ENCODE results near the gene LRIG3. TPM values are rescaled to one million over a fixed set of nuclear protein-coding genes. Genes with fewer than 3 reads are reported as not detected.

Gene LRIG3
- total and polyA plus RNA-seq, 2 of the 4 experiments (the other 2 are of a cell fraction), result 26.4 to 71.2 TPM

DNA sequence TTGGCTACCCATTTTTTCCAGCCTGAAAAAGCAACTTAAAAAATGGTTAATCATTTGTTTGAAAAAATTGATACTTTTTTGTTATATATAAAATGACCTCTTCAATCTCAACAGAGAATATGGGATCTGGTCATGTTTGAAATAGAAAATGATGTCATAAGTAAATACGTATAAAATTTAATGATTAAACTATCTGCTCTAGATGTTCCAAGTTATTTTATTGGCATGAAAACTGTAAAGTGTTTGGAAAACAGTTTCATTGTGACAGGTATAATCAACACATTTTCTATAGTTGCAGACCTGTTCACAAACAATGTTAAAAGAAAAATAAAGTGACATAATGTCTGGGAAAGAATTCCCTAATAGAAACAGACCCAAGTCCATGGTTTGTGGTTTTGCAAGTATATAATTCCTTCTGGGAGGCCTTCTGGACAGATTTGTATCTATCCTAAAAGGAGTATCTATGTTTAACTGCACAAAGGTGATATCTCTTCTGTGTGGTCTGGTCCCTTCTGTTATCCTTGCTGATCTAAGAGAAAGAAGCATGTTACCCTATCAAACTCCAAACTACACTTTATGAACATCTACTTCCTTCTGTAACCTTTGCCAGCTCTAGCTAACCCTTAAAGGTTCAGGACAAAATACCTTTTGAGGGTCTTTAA lies 39.5 kb upstream of the LRIG3 start:
- H4K91ac ChIP-seq (ENCODE audit: insufficient read depth, low read depth, low read length), result no peak overlapping the region
- no peaks in the 10 kb centered on the region for H3K27me3 ChIP-seq (ENCODE audit: control insufficient read depth, insufficient read depth, low read length)
- TF ChIP-seq SMC3 (IDR thresholded peaks at IDR 0.05; ENCODE audit: low read depth, low read length), result no peak
- TF ChIP-seq CHD1 (IDR thresholded peaks at IDR 0.05; ENCODE audit: low read depth, low read length), result no peak
- TF ChIP-seq FOS (IDR thresholded peaks at IDR 0.05; ENCODE audit: low read depth, low read length), result no peak
- no peak for TF ChIP-seq MXI1 (IDR thresholded peaks at IDR 0.05; ENCODE audit: borderline replicate concordance, low read depth, low read length)
- no peak for TF ChIP-seq POLR2A (IDR thresholded peaks at IDR 0.05; ENCODE audit: low read depth, low read length)
- TF ChIP-seq RCOR1 (IDR thresholded peaks at IDR 0.05; ENCODE audit: insufficient replicate concordance, low read length), result no peak
- TF ChIP-seq RFX5 (IDR thresholded peaks at IDR 0.05; ENCODE audit: low read depth, low read length), result no peak
- TF ChIP-seq ELK1 (IDR thresholded peaks at IDR 0.05; ENCODE audit: borderline replicate concordance, low read depth, low read length), result no peak
- TF ChIP-seq, protein P1, sequence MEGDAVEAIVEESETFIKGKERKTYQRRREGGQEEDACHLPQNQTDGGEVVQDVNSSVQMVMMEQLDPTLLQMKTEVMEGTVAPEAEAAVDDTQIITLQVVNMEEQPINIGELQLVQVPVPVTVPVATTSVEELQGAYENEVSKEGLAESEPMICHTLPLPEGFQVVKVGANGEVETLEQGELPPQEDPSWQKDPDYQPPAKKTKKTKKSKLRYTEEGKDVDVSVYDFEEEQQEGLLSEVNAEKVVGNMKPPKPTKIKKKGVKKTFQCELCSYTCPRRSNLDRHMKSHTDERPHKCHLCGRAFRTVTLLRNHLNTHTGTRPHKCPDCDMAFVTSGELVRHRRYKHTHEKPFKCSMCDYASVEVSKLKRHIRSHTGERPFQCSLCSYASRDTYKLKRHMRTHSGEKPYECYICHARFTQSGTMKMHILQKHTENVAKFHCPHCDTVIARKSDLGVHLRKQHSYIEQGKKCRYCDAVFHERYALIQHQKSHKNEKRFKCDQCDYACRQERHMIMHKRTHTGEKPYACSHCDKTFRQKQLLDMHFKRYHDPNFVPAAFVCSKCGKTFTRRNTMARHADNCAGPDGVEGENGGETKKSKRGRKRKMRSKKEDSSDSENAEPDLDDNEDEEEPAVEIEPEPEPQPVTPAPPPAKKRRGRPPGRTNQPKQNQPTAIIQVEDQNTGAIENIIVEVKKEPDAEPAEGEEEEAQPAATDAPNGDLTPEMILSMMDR (conservative IDR thresholded peaks at IDR 0.05; ENCODE audit: low read depth, low read length), result no peak
- no peak for TF ChIP-seq MAZ (IDR thresholded peaks at IDR 0.05; ENCODE audit: borderline replicate concordance, low read depth, low read length)
- TF ChIP-seq RAD21 (IDR thresholded peaks at IDR 0.05; ENCODE audit: low read length), result no peak
- no peak for TF ChIP-seq BHLHE40 (IDR thresholded peaks at IDR 0.05; ENCODE audit: low read depth, low read length)
- H4K8ac ChIP-seq (ENCODE audit: low read depth in 2 of 2, low read length in 2 of 2), result no peak overlapping the region
- no peak overlapping the region for H3K27ac ChIP-seq (ENCODE audit: insufficient read depth, low read length)
- no peak for ATAC-seq (ENCODE audit: low read depth)
- H3K4me2 ChIP-seq (ENCODE audit: low read depth, low read length), result peak overlapping the region; percentile 28; the same call in 1 of the 2 replicates
- no peaks in the 10 kb centered on the region for H3K9me3 ChIP-seq (ENCODE audit: control insufficient read depth, insufficient read depth, low read length)
- WGBS, 2 experiments (ENCODE audit: extremely low coverage in 2 of 2, insufficient read length in 1 of 2), result no CpG with 5 or more reads among the region's 1 CpG
- in situ Hi-C loops (cut with MboI; ENCODE audit: low sequenced_read_pairs), result no loop called here
- intact Hi-C loops (cut with micrococcal nuclease), result no loop called here
- no peak overlapping the region for H2AFZ ChIP-seq (replicated peaks; ENCODE audit: low read length, poor library complexity)
- H2BK120ac ChIP-seq (ENCODE audit: low read depth, low read length), result peak overlapping the region; percentile 10; the same call in 1 of the 2 replicates
- H3K9me1 ChIP-seq (ENCODE audit: insufficient read depth, low read length), result no peaks in the 10 kb centered on the region
- 0 out of 2 replicates have a peak overlapping the region, but pooled peaks have one; percentile 39 for H2AK5ac ChIP-seq (ENCODE audit: low read depth, low read length)
- H2BK20ac ChIP-seq (ENCODE audit: low read depth, low read length), result peak overlapping the region; percentile 59
- H3K23ac ChIP-seq (ENCODE audit: low read depth, low read length), result no peak overlapping the region
- H3K36me3 ChIP-seq (ENCODE audit: control insufficient read depth, insufficient read depth, low read length), result no peaks in the 10 kb centered on the region
- no peak overlapping the region for H4K5ac ChIP-seq (ENCODE audit: low read depth, low read length)
- H3K18ac ChIP-seq (ENCODE audit: low read depth, low read length), result no peak overlapping the region
- H3K14ac ChIP-seq (replicated peaks; ENCODE audit: low read depth, low read length), result no peak overlapping the region
- no peak overlapping the region for H2BK15ac ChIP-seq (ENCODE audit: low read depth, low read length)
- ChIA-PET CTCF (interaction anchor here (1.3 kb wide), 1 partner anchor 11 kb away, joined by 4 read pairs; no protein-coding TSS in a partner anchor), POLR2A (ENCODE audit: unreplicated experiment) (no interaction called here)
- dilution Hi-C loops (cut with HindIII; ENCODE audit: low sequenced_read_pairs, unreplicated experiment), result no loop called here
- no TSS peak for BruUV-seq (replicated peaks)
- no peak overlapping the region for H2BK5ac ChIP-seq (ENCODE audit: low read depth, low read length, poor library complexity, severe bottlenecking)
- H3K4me1 ChIP-seq (ENCODE audit: control insufficient read depth, insufficient read depth, low read length), result peaks cover 7% of the 10 kb centered on the region
- H3K4me3 ChIP-seq (ENCODE audit: insufficient read depth, low read depth, low read length), result no peak overlapping the region
- peak; percentile 13 for DNase-seq
- no peak overlapping the region for H3K9ac ChIP-seq (ENCODE audit: low read depth, low read length)
- no peak overlapping the region for H2AK9ac ChIP-seq (replicated peaks; ENCODE audit: low read depth, low read length, poor library complexity)
- H3K79me1 ChIP-seq (ENCODE audit: low read depth in 1 of 2, low read length in 2 of 2), result no peaks in the 10 kb centered on the region
- H3K56ac ChIP-seq (ENCODE audit: extremely low read depth, insufficient read depth, low read length), result no peak overlapping the region
- no peaks in the 10 kb centered on the region for H4K20me1 ChIP-seq (ENCODE audit: insufficient read depth, low read length)
- H3K4ac ChIP-seq (ENCODE audit: low read depth, low read length), result no peak overlapping the region
